GM19240 (cell line): ENCODE results near the gene NPAS3.

Source experiments
- DNase-seq: peaks from one replicate; pipeline ENCODE4 v3.0.0; 2011; ENCODE audit warnings: low spot score; ENCODE audit not compliant: insufficient read length

Gene NPAS3

GRCh38 chr14:33430414-33431035 lies 491.8 kb downstream of the NPAS3 start:
- DNase-seq = no peak

DNA sequence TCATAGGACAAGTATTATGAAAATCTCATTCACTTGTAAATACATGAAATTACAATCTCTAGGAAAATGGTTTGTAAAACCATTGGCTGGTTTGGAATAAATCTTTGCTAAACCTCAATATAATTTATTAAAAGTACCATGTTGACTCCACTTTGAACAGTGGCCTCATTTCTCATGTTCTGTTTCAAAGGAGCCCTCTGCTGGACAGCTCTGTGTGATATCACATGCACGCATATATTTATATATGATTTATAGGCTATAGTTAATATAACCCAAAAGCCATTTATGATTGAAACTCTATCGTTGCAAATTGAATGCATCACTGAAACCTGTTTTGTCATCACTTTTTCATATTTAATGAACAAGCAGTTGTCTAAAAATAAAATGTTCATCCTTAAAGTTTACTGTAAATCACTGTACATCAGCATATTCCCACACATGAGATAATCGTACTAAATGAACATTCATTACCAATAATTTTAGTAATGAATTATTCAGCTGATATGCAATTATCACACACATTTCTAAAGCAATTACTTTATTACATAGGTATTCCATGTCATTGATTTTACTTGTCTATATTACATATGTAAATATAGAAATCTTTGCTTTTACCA lies 493.8 kb downstream of the NPAS3 start:
- DNase-seq = no peak

DNA sequence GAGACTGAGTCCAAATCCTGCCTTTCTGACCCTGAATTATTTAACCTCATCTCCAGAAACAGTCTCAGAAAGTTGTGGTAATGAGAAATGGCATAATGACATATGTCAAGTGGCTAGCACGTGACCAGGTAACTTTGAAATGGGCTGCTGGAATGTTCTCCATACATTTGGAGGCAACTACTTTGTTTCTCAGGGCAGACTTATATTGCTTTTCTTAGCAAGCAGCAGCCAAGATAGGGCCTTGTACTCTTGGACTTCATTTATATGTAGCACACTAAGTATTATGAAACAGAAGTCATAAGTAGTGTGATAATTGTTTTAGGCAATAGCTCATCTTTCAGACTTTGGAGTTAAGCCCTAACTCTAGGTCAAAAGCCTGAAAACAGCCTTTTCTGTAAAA lies 494.7 kb downstream of the NPAS3 start:
- no peak for DNase-seq

DNA sequence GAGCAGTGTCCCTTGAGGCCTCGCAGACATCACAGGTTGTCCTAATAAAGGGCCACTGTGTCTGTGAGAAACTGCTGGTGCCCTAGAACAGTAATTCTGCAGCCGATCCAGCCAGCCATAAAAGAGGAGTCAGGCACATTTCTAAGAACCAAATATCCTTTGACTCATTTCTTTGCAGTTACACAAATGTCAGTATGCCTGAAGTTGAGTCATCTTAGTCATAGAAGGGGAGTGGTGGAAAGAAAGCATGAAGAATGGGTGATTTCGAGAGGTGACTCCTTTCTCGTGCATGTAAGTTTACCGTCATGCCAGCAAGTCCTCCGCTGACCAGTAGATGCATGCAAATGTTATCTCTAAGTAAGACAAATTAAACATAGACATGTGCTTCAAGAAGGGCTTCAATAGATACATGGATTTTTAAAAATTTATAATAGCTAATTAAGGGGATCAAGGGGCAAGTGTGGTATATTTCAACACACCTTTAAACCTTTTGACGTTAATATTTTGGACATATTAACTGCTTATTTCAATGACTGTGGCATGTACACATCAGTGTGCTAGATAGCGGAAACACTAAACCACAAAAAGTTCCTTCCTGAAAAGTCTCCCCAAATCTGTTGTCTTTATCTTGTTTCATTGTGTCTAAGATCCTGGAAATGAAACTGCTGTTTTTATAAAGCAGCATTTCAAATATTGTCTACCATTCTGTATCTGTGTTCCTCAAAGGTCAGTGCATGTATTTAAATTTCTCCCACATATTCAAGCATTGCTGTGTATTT lies 497.4 kb downstream of the NPAS3 start:
- no peak for DNase-seq

- no peak for DNase-seq
Measured at GRCh38 chr14:33441633-33442032, 503.0 kb downstream of the NPAS3 start.

GRCh38 chr14:33444136-33444535 lies 505.5 kb downstream of the NPAS3 start:
- DNase-seq = no peak

GRCh38 chr14:33449268-33449667 lies 510.6 kb downstream of the NPAS3 start:
- no peak for DNase-seq

DNA sequence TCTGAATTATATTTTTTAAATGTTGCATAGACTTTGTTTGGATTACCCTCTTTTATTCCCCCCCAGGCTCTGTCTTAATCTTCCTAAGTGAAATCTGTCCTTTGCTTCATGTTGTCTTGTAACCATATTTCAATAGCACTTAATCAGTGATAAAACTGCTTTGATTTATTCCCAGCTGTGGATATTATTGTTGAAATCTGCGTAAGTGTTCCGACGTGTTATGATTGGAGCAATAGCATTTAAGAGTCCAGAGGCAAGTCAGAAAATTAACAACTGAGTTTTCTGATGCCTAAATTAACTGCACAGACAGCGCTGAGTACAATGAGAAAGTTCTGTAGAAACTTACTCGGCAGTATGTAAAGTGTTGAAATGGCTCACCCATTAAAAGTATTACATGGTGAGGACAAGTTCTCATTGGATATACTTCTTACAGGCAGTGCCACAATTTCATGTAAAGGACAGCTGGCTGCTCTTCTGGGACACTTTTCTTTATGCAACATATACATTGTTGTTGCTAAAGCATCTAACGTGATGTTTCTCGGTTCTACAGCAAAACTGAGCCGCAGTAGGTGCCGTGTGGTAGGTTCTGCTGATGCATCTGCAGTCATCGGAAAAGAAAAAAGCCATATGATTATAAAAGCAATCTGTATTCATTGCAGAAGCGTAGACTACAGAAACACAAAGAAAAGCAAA lies 511.2 kb downstream of the NPAS3 start:
- DNase-seq = no peak

- no peak for DNase-seq
Measured at GRCh38 chr14:33450416-33450815, 511.7 kb downstream of the NPAS3 start.

GRCh38 chr14:33451211-33451610 lies 512.5 kb downstream of the NPAS3 start:
- DNase-seq = no peak

- no peak for DNase-seq
Measured at GRCh38 chr14:33452995-33453394, 514.3 kb downstream of the NPAS3 start.

DNA sequence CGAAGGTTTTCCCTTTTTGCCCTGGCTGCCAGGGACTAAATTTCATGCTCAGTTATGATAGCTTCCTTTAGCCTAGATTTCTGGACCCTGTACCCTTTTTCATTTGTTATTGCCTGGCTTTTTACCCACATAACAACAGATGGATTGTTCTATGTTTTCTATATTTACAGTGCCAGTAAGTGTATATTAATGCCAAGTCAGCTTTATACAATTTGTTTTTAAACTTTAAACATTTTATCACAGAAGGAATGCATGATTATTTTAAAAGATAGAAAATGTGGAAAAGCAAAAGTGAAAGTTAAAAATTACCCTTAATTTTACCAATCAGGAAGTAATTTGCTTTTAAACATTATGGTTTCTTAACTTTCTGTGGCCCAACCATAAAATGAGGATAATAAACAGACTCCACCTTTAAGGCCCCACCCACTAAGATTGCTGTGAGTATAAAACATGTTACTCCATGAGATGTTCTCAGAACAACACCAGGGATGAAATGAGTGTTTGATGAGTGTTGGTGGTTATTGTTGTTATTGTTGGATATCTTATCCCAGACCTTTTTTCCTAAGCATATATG lies 515.4 kb downstream of the NPAS3 start:
- DNase-seq = no peak

GRCh38 chr14:33454707-33455106 lies 516.0 kb downstream of the NPAS3 start:
- no peak for DNase-seq

GRCh38 chr14:33455654-33456345 lies 517.1 kb downstream of the NPAS3 start:
- no peak for DNase-seq

- DNase-seq = no peak
Measured at GRCh38 chr14:33457021-33457420, 518.3 kb downstream of the NPAS3 start.

GRCh38 chr14:33457617-33458016 lies 518.9 kb downstream of the NPAS3 start:
- no peak for DNase-seq

DNA sequence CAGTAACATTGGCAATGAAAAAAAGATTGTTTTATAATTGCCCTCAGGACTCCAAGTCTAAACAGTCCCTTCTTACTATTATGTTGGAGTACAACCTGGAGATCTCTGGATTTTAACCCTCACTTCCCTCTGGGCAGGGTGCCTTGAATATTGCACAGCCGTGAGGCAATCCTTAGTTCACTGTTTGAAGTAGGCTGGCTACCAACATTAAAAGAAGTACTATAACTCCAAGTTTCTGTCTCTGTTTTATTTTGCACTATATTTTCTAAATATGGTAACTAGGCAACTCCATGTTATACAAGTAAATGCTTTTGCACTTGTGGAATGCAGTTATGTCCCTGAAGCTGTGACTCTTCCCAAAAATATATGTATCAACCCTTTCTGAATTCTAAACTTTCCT lies 521.5 kb downstream of the NPAS3 start:
- no peak for DNase-seq

- DNase-seq = no peak
Measured at GRCh38 chr14:33461036-33461435, 522.4 kb downstream of the NPAS3 start.

DNA sequence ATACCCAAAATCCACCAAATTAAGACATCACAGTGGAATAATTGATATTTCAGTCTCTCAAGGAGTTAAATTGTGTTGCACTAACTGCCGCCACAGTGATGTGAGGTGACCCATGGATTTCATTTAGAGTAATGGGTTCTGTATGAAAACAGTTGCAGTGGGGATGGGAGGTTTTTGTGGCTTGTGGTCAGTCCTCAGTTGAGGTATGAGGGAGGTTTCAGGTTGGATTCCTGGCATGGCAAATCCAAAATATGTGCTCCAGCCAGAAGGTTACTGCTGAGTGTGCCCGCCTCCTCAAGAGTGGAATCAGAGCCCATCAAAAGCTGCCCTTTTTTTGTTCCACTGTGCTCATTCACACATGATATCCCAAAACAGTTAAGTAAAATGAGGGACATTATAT lies 525.1 kb downstream of the NPAS3 start:
- DNase-seq = no peak

GRCh38 chr14:33464254-33464962 lies 525.7 kb downstream of the NPAS3 start:
- DNase-seq = no peak
